Measurements from ENCODE around the gene CAMTA1.

CAMTA1 gene

DNA sequence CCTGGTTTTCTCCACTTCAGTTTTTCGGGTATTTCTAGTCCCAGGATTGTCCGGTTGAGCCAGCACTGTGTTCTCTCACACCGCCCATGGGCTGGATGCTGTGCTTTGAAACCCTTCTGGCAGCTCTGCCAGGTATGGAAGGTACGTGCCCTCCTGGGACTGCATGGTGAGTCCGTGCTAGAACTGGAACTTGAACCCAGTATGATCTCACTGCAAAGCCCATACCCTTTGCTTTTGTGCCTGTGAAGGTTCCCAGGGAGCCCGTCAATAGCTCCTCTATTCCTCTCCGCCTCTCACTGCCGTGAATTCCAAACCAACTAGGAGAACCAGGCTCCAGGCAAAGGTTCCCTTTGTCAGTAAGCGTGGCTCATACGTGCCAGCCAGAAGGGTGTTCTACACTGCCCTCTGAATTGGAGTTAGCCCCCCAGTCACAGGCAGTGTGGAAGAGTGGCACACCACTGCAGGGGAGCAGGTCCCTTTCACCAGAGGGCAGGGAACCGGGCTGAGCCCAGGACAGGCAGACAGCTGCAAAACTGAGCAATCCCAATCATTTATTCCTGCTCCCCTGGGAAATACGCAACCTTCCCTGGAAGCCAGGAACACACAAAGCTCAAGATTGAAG, 310.2 kb downstream of the CAMTA1 start:
- TF ChIP-seq, protein P1, sequence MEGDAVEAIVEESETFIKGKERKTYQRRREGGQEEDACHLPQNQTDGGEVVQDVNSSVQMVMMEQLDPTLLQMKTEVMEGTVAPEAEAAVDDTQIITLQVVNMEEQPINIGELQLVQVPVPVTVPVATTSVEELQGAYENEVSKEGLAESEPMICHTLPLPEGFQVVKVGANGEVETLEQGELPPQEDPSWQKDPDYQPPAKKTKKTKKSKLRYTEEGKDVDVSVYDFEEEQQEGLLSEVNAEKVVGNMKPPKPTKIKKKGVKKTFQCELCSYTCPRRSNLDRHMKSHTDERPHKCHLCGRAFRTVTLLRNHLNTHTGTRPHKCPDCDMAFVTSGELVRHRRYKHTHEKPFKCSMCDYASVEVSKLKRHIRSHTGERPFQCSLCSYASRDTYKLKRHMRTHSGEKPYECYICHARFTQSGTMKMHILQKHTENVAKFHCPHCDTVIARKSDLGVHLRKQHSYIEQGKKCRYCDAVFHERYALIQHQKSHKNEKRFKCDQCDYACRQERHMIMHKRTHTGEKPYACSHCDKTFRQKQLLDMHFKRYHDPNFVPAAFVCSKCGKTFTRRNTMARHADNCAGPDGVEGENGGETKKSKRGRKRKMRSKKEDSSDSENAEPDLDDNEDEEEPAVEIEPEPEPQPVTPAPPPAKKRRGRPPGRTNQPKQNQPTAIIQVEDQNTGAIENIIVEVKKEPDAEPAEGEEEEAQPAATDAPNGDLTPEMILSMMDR (IDR thresholded peaks at IDR 0.05; ENCODE audit: low read depth, low read length), result no peak
- no peak overlapping the region for H3K4me3 ChIP-seq (ENCODE audit: low read depth, low read length)

GRCh38 chr1:7097938-7098592, 312.8 kb downstream of the CAMTA1 start:
- no peak overlapping the region for H3K4me3 ChIP-seq (ENCODE audit: low read depth, low read length)
- TF ChIP-seq, protein P1 (IDR thresholded peaks at IDR 0.05; ENCODE audit: low read depth, low read length), result no peak

- no peak overlapping the region for H3K4me3 ChIP-seq (ENCODE audit: low read depth, low read length)
- TF ChIP-seq, protein P1 (IDR thresholded peaks at IDR 0.05; ENCODE audit: low read depth, low read length), result no peak
Observed at GRCh38 chr1:7098641-7099040, 313.4 kb downstream of the CAMTA1 start.

GRCh38 chr1:7100479-7100878, 315.2 kb downstream of the CAMTA1 start:
- no peak overlapping the region for H3K4me3 ChIP-seq (ENCODE audit: low read depth, low read length)
- TF ChIP-seq, protein P1 (IDR thresholded peaks at IDR 0.05; ENCODE audit: low read depth, low read length), result no peak

- no peak overlapping the region for H3K4me3 ChIP-seq (ENCODE audit: low read depth, low read length)
- TF ChIP-seq, protein P1 (IDR thresholded peaks at IDR 0.05; ENCODE audit: low read depth, low read length), result no peak
Observed at GRCh38 chr1:7101187-7101586, 315.9 kb downstream of the CAMTA1 start.

GRCh38 chr1:7103361-7103782, 318.1 kb downstream of the CAMTA1 start:
- no peak overlapping the region for H3K4me3 ChIP-seq (ENCODE audit: low read depth, low read length)
- TF ChIP-seq, protein P1 (IDR thresholded peaks at IDR 0.05; ENCODE audit: low read depth, low read length), result no peak

- H3K4me3 ChIP-seq (ENCODE audit: low read depth, low read length), result no peak overlapping the region
- TF ChIP-seq, protein P1 (IDR thresholded peaks at IDR 0.05; ENCODE audit: low read depth, low read length), result no peak
Observed at GRCh38 chr1:7103874-7104273, 318.6 kb downstream of the CAMTA1 start.

Data from WI38 (cell line).